ENCODE results near the gene ERGIC1.

DNA sequence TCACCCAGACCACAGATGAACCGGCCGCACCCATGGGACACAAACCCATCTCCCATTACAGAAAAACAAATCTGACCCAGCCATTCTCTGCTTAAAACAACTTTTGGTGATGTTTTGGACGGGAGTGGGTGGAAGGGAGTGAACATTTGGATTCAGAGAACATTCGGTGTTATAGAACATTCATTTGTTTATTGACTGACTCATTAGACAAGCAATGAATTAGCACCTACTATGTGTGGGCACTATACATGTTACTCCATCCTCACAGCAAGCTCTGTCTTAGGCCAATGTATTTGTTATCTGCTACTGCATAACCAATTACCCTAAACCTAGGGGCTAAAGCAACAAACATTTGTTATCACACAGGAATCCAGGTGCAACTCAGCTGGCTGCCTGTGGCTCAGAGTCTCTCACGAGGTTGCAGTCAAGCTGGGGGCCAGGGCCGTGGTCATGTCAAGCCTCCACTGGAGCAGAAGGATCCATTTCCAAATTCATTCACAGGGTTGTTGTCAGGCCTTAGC lies 5.1 kb upstream of the ERGIC1 start:
- TF ChIP-seq POLR2A (IDR thresholded peaks at IDR 0.05): no peak
- no peak for TF ChIP-seq POLR2AphosphoS5 (IDR thresholded peaks at IDR 0.05)

All from gastroesophageal sphincter (tissue), 2 donors.